H54 (cell line): Measurements from ENCODE around the gene PDE2A.

Source experiments
- DNase-seq: peaks from one replicate; pipeline ENCODE4 v3.0.0; 2011; ENCODE audit warnings: low spot score, mixed read lengths; ENCODE audit not compliant: insufficient read length
- FAIRE-seq: peaks from 3 replicates; lab custom pipeline; 2011; peaks lifted over from hg19 to GRCh38; lab: Jason Lieb, UNC
- POLR2A ChIP-seq: IDR thresholded peaks from 2 replicates; pipeline ENCODE4 v1.6.1; 2011; ENCODE audit warnings: low read depth, mild to moderate bottlenecking, low read length

The PDE2A gene

GRCh38 chr11:72605973-72606747, 68.1 kb downstream of the PDE2A start:
- TF ChIP-seq POLR2A = no peak
- FAIRE-seq = no peak

DNA sequence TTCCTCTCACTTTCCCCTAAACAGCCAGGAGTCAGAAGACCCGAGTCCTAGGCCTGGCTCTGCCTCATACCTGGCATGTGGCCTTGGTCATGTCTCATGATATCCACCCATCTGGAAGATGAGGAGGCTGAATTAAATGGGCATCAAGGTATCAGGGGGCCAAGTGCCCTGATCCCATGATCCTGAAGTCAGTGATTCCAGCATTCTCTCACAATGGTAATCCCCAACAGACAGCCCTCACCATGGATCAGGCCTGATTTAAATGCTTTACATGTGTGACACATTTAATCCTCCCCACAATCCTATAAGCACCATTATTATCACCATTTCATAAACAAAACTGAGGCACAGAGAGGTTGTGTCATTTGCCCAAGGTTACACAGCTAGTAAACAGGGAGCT, 70.0 kb downstream of the PDE2A start:
- DNase-seq = no peak
- TF ChIP-seq POLR2A = no peak
- no peak for FAIRE-seq

More at GRCh38 chr11:72605973-72606747, 68.1 kb downstream of the PDE2A start:
- no peak for DNase-seq

GRCh38 chr11:72602250-72602904, 71.8 kb downstream of the PDE2A start:
- FAIRE-seq = no peak
- no peak for TF ChIP-seq POLR2A

GRCh38 chr11:72600557-72600956, 73.7 kb downstream of the PDE2A start:
- DNase-seq (no peak), FAIRE-seq (no peak)
- no peak for TF ChIP-seq POLR2A

More at GRCh38 chr11:72602250-72602904, 71.8 kb downstream of the PDE2A start:
- DNase-seq = no peak

DNA sequence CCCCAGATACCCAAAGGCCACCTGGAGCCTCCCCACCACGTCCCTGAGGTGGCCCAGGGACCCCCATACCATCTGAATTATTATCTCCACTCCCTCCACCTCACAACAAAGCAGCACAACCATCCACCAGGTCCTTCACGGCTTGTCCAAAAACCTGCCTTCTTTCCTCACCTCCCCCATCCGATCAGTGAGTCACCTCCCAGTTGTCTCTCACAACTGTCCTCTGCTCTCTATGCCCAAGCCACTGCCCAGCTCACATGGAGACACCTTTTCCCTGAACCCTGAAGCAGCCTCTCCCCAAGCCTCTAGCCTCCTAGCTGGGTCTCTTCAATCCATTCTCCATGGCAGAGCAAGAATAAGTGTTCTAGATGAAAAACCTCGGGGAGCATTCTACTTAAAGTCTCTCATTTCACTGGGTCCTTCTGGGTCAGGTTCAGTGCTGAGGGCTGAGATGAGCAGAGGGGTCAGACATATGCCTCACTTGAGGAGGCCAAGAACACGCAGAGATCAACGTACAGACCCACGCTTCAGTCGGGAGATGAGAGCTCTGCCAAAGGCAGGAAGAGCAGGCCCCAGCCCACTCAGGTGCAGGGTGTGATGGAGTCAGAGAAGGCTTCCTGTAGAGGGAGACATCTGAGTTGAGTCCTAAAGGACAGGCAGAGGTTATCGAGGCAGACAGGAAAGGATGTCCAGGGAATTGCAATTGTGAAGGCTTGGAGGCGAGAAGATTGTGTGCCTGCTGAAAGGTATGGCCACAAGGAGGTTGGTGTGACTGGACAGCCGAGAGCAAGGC, 74.7 kb downstream of the PDE2A start:
- no peak for TF ChIP-seq POLR2A
- FAIRE-seq (no peak), DNase-seq (no peak)

DNA sequence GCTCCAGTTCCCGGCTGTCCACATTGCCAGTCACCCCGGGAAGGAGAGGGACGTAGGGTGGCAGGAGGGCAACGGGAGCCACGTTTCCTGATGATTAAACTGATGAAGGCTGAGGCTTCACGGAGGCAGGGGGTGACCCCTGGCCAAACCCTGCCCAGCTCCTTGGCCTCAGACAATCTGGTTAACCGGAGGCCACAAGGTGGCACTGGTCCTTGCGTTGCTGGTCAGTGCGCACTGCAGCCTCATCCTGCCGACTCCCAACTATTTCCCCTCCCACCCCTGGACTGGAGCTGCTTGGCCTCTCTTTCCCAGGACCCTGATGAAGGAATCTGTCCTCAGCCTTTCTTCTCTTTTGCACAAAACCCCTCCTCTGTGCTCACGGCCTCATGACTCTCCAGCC, 75.3 kb downstream of the PDE2A start:
- no peak for DNase-seq

DNA sequence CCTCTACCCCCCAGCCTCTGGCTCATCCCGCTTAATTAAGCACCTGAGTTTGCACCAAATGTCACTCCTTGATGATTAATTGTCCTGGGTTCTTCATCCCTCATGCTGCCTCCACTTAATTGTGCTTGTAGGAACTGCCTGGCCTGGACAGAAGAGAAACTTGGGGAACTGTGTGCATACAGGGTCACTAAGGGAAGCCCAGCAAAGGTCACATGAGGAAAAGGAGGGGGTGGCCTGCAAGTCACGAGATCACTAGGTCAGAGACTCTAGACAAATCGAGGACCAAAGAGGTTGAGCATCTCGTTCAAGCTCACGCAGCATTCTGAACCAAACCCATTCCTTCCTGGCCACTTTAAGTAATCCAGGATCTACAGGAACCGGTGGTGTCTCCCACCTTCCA, 75.8 kb downstream of the PDE2A start:
- no peak for FAIRE-seq
- TF ChIP-seq POLR2A = no peak
- no peak for DNase-seq

More for the DNA sequence above, 75.3 kb downstream of the PDE2A start:
- FAIRE-seq = no peak
- TF ChIP-seq POLR2A = no peak

DNA sequence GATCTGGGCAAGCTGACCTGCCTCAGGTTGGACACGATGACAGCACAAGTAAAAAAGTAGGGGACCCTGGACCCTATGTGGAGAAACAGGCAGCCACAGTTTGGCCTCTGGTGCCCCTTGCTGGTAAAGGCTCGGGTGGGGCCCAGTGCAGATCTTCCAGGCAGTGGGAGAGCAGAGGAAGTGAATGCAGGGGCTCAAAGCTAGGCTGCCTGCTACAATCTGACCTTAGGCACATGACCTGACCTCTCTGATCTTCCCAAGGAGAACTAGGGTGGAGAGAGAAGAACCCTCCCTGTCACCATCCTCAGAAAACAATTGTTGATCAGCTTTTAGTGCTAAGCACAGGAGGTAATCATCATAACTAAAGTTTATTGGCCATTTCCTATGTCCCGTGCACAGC, 76.5 kb downstream of the PDE2A start:
- FAIRE-seq (no peak), DNase-seq (no peak)
- no peak for TF ChIP-seq POLR2A

DNA sequence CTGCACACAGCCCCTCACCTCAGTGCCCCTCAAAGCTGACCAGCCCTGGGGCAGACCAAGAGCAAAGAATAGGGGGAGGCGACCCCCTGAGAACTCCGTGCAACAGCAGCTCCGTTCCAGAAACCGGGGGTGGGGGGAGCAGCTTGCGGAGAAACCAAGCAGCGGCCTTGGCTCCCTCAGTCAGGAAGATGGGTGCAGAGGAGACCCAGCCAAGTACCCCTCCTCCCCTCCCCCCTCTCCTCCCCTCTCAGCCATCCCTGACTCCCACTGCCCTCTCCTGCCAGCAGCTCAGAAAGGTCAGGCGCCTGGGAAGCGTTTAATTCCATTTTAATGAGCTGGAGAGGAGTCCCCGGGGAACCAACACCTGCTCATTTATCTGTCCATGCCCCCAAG, 78.9 kb downstream of the PDE2A start:
- DNase-seq (no peak), FAIRE-seq (no peak)
- TF ChIP-seq POLR2A = no peak

DNA sequence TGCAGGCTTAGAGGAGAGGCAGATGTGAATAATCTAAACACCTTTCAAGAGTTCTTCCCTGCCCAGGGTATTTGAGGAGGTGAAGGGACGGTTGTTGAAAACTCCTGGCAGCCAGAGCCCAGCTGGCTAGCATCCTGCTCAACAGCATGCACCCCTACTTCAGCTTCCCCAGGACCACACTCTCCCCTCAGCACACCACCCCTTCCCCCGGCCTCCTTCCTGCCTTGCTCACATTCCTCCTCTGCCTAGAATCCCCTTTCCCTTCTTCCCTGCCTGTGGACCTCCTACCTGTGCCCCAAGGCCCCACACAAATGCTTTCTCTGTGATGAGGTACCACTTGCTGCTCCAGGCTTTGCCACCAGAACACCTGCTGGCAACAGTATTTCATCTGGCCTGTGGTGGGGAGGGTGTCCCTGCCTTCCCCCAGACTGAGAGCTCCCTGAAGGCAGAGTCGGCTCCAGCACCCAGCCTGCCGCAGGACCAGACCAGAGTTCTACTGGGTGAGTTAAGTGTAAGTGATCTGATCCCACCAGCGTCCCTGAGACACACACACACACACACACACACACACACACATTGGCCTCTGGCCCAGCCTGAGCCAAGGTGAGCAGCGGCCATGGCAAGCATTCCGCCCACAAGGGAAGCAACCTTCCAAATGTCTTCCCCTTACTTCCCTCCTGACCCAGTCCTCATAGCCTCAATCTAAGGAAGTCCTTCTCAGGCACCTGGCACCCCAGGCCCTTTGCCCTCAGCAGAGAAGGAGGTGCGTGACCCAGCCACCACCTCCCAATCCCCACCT, 79.5 kb downstream of the PDE2A start:
- no peak for TF ChIP-seq POLR2A
- FAIRE-seq (no peak), DNase-seq (no peak)

- no peak for TF ChIP-seq POLR2A
- FAIRE-seq = no peak
These were observed 81.3 kb downstream of the PDE2A start for GRCh38 chr11:72592698-72593495.

DNA sequence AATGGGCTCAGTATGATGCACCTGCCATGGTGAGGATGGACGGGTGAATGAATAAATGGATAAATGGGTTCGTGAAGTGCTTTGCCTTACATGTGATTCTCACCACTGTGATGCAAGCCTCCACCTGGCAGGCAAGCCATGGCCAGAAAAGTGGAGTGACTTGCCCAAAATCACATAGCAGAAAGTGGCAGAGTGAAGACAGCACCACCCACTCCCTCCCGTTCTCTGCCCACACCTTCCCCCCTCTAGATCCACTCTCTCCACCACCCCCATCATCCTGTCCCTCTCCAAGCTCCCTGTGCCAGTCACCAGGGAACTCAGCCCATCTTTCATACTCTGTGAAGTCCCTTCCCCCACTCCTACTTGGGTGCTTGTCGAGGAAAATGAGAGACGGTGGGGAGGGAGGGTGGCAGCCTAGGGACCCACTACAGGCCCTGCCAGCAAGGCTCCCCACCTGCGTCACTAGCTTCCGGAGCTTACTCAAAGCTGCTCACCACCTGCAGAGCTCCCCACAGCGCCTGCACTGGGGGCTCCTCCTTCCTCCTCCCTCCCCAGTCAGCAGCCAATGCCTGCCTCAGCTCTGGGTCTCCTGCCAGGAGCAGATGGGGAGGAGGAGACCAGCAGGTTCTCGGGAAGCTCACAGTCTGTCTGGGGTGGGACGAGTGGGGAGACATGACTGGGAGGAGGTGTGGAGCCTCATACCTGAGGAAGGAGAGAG, 82.3 kb downstream of the PDE2A start:
- DNase-seq = no peak
- FAIRE-seq = no peak

More at GRCh38 chr11:72592698-72593495, 81.3 kb downstream of the PDE2A start:
- DNase-seq = no peak

More for the DNA sequence above, 82.3 kb downstream of the PDE2A start:
- TF ChIP-seq POLR2A = no peak
